ENCODE data around the gene COL19A1.

The COL19A1 gene

GRCh38 chr6:70184723-70185122, 318.4 kb downstream of the COL19A1 start:
- Histone ChIP-seq H3K27me3 (replicated peaks; ENCODE audit: control insufficient read depth, insufficient read depth, low read length, poor library complexity, severe bottlenecking) (no peaks in the 10 kb centered on the region), H3K9me3 (ENCODE audit: control insufficient read depth, low read length) (no peaks in the 10 kb centered on the region), H3K4me1 (ENCODE audit: control insufficient read depth, insufficient read depth, low read length, poor library complexity, severe bottlenecking) (no peaks in the 10 kb centered on the region), H3K4me3 (ENCODE audit: insufficient read depth, low read depth, low read length, poor library complexity, severe bottlenecking) (no peak overlapping the region), H3K36me3 (ENCODE audit: control insufficient read depth, insufficient read depth, low read length) (no peaks in the 10 kb centered on the region), H3K27ac (ENCODE audit: insufficient read depth, low read length, poor library complexity, severe bottlenecking) (no peak overlapping the region)
- no peak for DNase-seq

- no peak overlapping the region for H3K27ac ChIP-seq (ENCODE audit: insufficient read depth, low read length, poor library complexity, severe bottlenecking)
- H3K27me3 ChIP-seq (replicated peaks; ENCODE audit: control insufficient read depth, insufficient read depth, low read length, poor library complexity, severe bottlenecking): no peaks in the 10 kb centered on the region
- no peaks in the 10 kb centered on the region for H3K4me1 ChIP-seq (ENCODE audit: control insufficient read depth, insufficient read depth, low read length, poor library complexity, severe bottlenecking)
- no peaks in the 10 kb centered on the region for H3K9me3 ChIP-seq (ENCODE audit: control insufficient read depth, low read length)
- no peak for DNase-seq
- H3K4me3 ChIP-seq (ENCODE audit: insufficient read depth, low read depth, low read length, poor library complexity, severe bottlenecking): no peak overlapping the region
- H3K36me3 ChIP-seq (ENCODE audit: control insufficient read depth, insufficient read depth, low read length): no peaks in the 10 kb centered on the region
Measured at GRCh38 chr6:70186461-70186860, 320.1 kb downstream of the COL19A1 start.

- H3K27ac ChIP-seq (ENCODE audit: insufficient read depth, low read length, poor library complexity, severe bottlenecking): no peak overlapping the region
- no peaks in the 10 kb centered on the region for H3K36me3 ChIP-seq (ENCODE audit: control insufficient read depth, insufficient read depth, low read length)
Measured at GRCh38 chr6:70188202-70188601, 321.8 kb downstream of the COL19A1 start.

GRCh38 chr6:70194421-70194820, 328.1 kb downstream of the COL19A1 start:
- Histone ChIP-seq H3K4me3 (ENCODE audit: insufficient read depth, low read depth, low read length, poor library complexity, severe bottlenecking) (no peak overlapping the region), H3K27me3 (replicated peaks; ENCODE audit: control insufficient read depth, insufficient read depth, low read length, poor library complexity, severe bottlenecking) (no peaks in the 10 kb centered on the region), H3K27ac (ENCODE audit: insufficient read depth, low read length, poor library complexity, severe bottlenecking) (no peak overlapping the region), H3K9me3 (ENCODE audit: control insufficient read depth, low read length) (no peaks in the 10 kb centered on the region), H3K36me3 (ENCODE audit: control insufficient read depth, insufficient read depth, low read length) (no peaks in the 10 kb centered on the region), H3K4me1 (ENCODE audit: control insufficient read depth, insufficient read depth, low read length, poor library complexity, severe bottlenecking) (no peaks in the 10 kb centered on the region)
- no peak for DNase-seq

More at GRCh38 chr6:70188202-70188601, 321.8 kb downstream of the COL19A1 start:
- Histone ChIP-seq H3K27me3 (replicated peaks; ENCODE audit: control insufficient read depth, insufficient read depth, low read length, poor library complexity, severe bottlenecking) (no peaks in the 10 kb centered on the region), H3K9me3 (ENCODE audit: control insufficient read depth, low read length) (no peaks in the 10 kb centered on the region), H3K4me3 (ENCODE audit: insufficient read depth, low read depth, low read length, poor library complexity, severe bottlenecking) (no peak overlapping the region), H3K4me1 (ENCODE audit: control insufficient read depth, insufficient read depth, low read length, poor library complexity, severe bottlenecking) (no peaks in the 10 kb centered on the region)
- no peak for DNase-seq

- no peak overlapping the region for H3K27ac ChIP-seq (ENCODE audit: insufficient read depth, low read length, poor library complexity, severe bottlenecking)
- H3K4me1 ChIP-seq (ENCODE audit: control insufficient read depth, insufficient read depth, low read length, poor library complexity, severe bottlenecking): no peaks in the 10 kb centered on the region
- no peaks in the 10 kb centered on the region for H3K36me3 ChIP-seq (ENCODE audit: control insufficient read depth, insufficient read depth, low read length)
- H3K27me3 ChIP-seq (replicated peaks; ENCODE audit: control insufficient read depth, insufficient read depth, low read length, poor library complexity, severe bottlenecking): no peaks in the 10 kb centered on the region
- H3K9me3 ChIP-seq (ENCODE audit: control insufficient read depth, low read length): no peaks in the 10 kb centered on the region
- DNase-seq: no peak
- no peak overlapping the region for H3K4me3 ChIP-seq (ENCODE audit: insufficient read depth, low read depth, low read length, poor library complexity, severe bottlenecking)
Measured at GRCh38 chr6:70196531-70196930, 330.2 kb downstream of the COL19A1 start.

GRCh38 chr6:70198785-70199184, 332.4 kb downstream of the COL19A1 start:
- Histone ChIP-seq H3K27ac (ENCODE audit: insufficient read depth, low read length, poor library complexity, severe bottlenecking) (no peak overlapping the region), H3K9me3 (ENCODE audit: control insufficient read depth, low read length) (no peaks in the 10 kb centered on the region), H3K27me3 (replicated peaks; ENCODE audit: control insufficient read depth, insufficient read depth, low read length, poor library complexity, severe bottlenecking) (no peaks in the 10 kb centered on the region), H3K36me3 (ENCODE audit: control insufficient read depth, insufficient read depth, low read length) (no peaks in the 10 kb centered on the region), H3K4me1 (ENCODE audit: control insufficient read depth, insufficient read depth, low read length, poor library complexity, severe bottlenecking) (no peaks in the 10 kb centered on the region), H3K4me3 (ENCODE audit: insufficient read depth, low read depth, low read length, poor library complexity, severe bottlenecking) (no peak overlapping the region)
- DNase-seq: no peak

- Histone ChIP-seq H3K4me3 (ENCODE audit: insufficient read depth, low read depth, low read length, poor library complexity, severe bottlenecking) (no peak overlapping the region), H3K36me3 (ENCODE audit: control insufficient read depth, insufficient read depth, low read length) (no peaks in the 10 kb centered on the region), H3K4me1 (ENCODE audit: control insufficient read depth, insufficient read depth, low read length, poor library complexity, severe bottlenecking) (no peaks in the 10 kb centered on the region), H3K27me3 (replicated peaks; ENCODE audit: control insufficient read depth, insufficient read depth, low read length, poor library complexity, severe bottlenecking) (no peaks in the 10 kb centered on the region), H3K9me3 (ENCODE audit: control insufficient read depth, low read length) (no peaks in the 10 kb centered on the region), H3K27ac (ENCODE audit: insufficient read depth, low read length, poor library complexity, severe bottlenecking) (no peak overlapping the region)
- no peak for DNase-seq
Measured at GRCh38 chr6:70208235-70208790, 342.0 kb downstream of the COL19A1 start.

- Histone ChIP-seq H3K9me3 (ENCODE audit: control insufficient read depth, low read length) (no peaks in the 10 kb centered on the region), H3K36me3 (ENCODE audit: control insufficient read depth, insufficient read depth, low read length) (no peaks in the 10 kb centered on the region), H3K4me1 (ENCODE audit: control insufficient read depth, insufficient read depth, low read length, poor library complexity, severe bottlenecking) (no peaks in the 10 kb centered on the region), H3K4me3 (ENCODE audit: insufficient read depth, low read depth, low read length, poor library complexity, severe bottlenecking) (no peak overlapping the region), H3K27ac (ENCODE audit: insufficient read depth, low read length, poor library complexity, severe bottlenecking) (no peak overlapping the region), H3K27me3 (replicated peaks; ENCODE audit: control insufficient read depth, insufficient read depth, low read length, poor library complexity, severe bottlenecking) (no peaks in the 10 kb centered on the region)
- no peak for DNase-seq
Measured at GRCh38 chr6:70210462-70210861, 344.1 kb downstream of the COL19A1 start.

GRCh38 chr6:70215460-70216108, 349.2 kb downstream of the COL19A1 start:
- Histone ChIP-seq H3K27ac (ENCODE audit: insufficient read depth, low read length, poor library complexity, severe bottlenecking) (no peak overlapping the region), H3K27me3 (replicated peaks; ENCODE audit: control insufficient read depth, insufficient read depth, low read length, poor library complexity, severe bottlenecking) (no peaks in the 10 kb centered on the region), H3K9me3 (ENCODE audit: control insufficient read depth, low read length) (no peaks in the 10 kb centered on the region), H3K4me3 (ENCODE audit: insufficient read depth, low read depth, low read length, poor library complexity, severe bottlenecking) (no peak overlapping the region), H3K4me1 (ENCODE audit: control insufficient read depth, insufficient read depth, low read length, poor library complexity, severe bottlenecking) (no peaks in the 10 kb centered on the region), H3K36me3 (ENCODE audit: control insufficient read depth, insufficient read depth, low read length) (no peaks in the 10 kb centered on the region)
- DNase-seq: no peak

- Histone ChIP-seq H3K9me3 (ENCODE audit: control insufficient read depth, low read length) (no peaks in the 10 kb centered on the region), H3K4me1 (ENCODE audit: control insufficient read depth, insufficient read depth, low read length, poor library complexity, severe bottlenecking) (no peaks in the 10 kb centered on the region), H3K36me3 (ENCODE audit: control insufficient read depth, insufficient read depth, low read length) (no peaks in the 10 kb centered on the region), H3K27ac (ENCODE audit: insufficient read depth, low read length, poor library complexity, severe bottlenecking) (no peak overlapping the region), H3K27me3 (replicated peaks; ENCODE audit: control insufficient read depth, insufficient read depth, low read length, poor library complexity, severe bottlenecking) (no peaks in the 10 kb centered on the region), H3K4me3 (ENCODE audit: insufficient read depth, low read depth, low read length, poor library complexity, severe bottlenecking) (no peak overlapping the region)
- no peak for DNase-seq
Measured at GRCh38 chr6:70216767-70217166, 350.4 kb downstream of the COL19A1 start.
